SHP77 (cell line): Measurements from ENCODE around the gene PRDX4.
"Not testable (repeated sequence)": the region's sequence is repeated elsewhere in the genome, so short reads cannot be mapped to it uniquely, and the experiment has no call there.

Experiments
- DNase-seq, 2 experiments: peaks; one replicate each; lab custom pipeline; 2025; lab: John Stamatoyannopoulos, UW

Gene PRDX4

GRCh38 chrX:23673108-23673507 is 5.8 kb downstream of the PRDX4 start:
- DNase-seq, result no peak

- DNase-seq, result not testable (repeated sequence)
Observed at GRCh38 chrX:23676486-23676885, 9.2 kb downstream of the PRDX4 start.

- DNase-seq, result no peak
Observed at GRCh38 chrX:23692166-23692565, 24.9 kb downstream of the PRDX4 start.

- DNase-seq, result peak; percentile 29 to 40
Observed at GRCh38 chrX:23694606-23695005, 27.3 kb downstream of the PRDX4 start.

- DNase-seq, result no peak
Observed at GRCh38 chrX:23699636-23700194, 32.4 kb downstream of the PRDX4 start.

GRCh38 chrX:23704673-23705206 is 37.4 kb downstream of the PRDX4 start:
- DNase-seq, result no peak

GRCh38 chrX:23705235-23705634 is 37.9 kb downstream of the PRDX4 start:
- no peak for DNase-seq

- no peak for DNase-seq
Observed at GRCh38 chrX:23720117-23720677, 52.9 kb downstream of the PRDX4 start.

GRCh38 chrX:23726191-23726590 is 58.9 kb downstream of the PRDX4 start:
- DNase-seq, result no peak

GRCh38 chrX:23727206-23727605 is 59.9 kb downstream of the PRDX4 start:
- no peak for DNase-seq

- no peak for DNase-seq
Observed at GRCh38 chrX:23729214-23729613, 61.9 kb downstream of the PRDX4 start.

GRCh38 chrX:23731951-23732350 is 64.7 kb downstream of the PRDX4 start:
- no peak for DNase-seq

GRCh38 chrX:23732704-23733103 is 65.4 kb downstream of the PRDX4 start:
- no peak for DNase-seq
